Measurements from ENCODE around the gene ZNF521. TPM values are rescaled to one million over a fixed set of nuclear protein-coding genes. Genes with fewer than 3 reads are reported as not detected.
A peak's percentile ranks its signal among the peaks of the same experiment; 100 is the strongest.
"Not testable (repeated sequence)": the region's sequence is repeated elsewhere in the genome, so short reads cannot be mapped to it uniquely, and the experiment has no call there.

ZNF521 gene
- total RNA-seq, 1 donor from 2014 or later: 57.1 TPM

- no peak for DNase-seq (ENCODE audit: low spot score)
- intact Hi-C loops (cut with DNase I): no loop called here
- peak; percentile 76 for ATAC-seq
Measured at GRCh38 chr18:25275412-25276001, 76.5 kb downstream of the ZNF521 start.

GRCh38 chr18:25274926-25275325, 77.0 kb downstream of the ZNF521 start:
- ATAC-seq (no peak), DNase-seq (ENCODE audit: low spot score) (no peak)
- intact Hi-C loops (cut with DNase I): no loop called here

GRCh38 chr18:25266931-25267527, 84.9 kb downstream of the ZNF521 start:
- intact Hi-C loops (cut with DNase I); DNase-seq (ENCODE audit: low spot score); ATAC-seq: not testable (repeated sequence)

GRCh38 chr18:25262920-25263319, 89.0 kb downstream of the ZNF521 start:
- DNase-seq (ENCODE audit: low spot score) (no peak), ATAC-seq (no peak)
- intact Hi-C loops (cut with DNase I): no loop called here

GRCh38 chr18:25261768-25262167, 90.2 kb downstream of the ZNF521 start:
- intact Hi-C loops (cut with DNase I): no loop called here
- ATAC-seq (no peak), DNase-seq (ENCODE audit: low spot score) (no peak)

- no peak for ATAC-seq
- no peak for DNase-seq (ENCODE audit: low spot score)
- intact Hi-C loops (cut with DNase I): no loop called here
Measured at GRCh38 chr18:25256439-25256838, 95.5 kb downstream of the ZNF521 start.

GRCh38 chr18:25253779-25254178, 98.2 kb downstream of the ZNF521 start:
- intact Hi-C loops (cut with DNase I): no loop called here
- peak; percentile 33 for ATAC-seq
- no peak for DNase-seq (ENCODE audit: low spot score)

GRCh38 chr18:25253136-25253535, 98.8 kb downstream of the ZNF521 start:
- no peak for ATAC-seq
- intact Hi-C loops (cut with DNase I): no loop called here

GRCh38 chr18:25251068-25251467, 100.9 kb downstream of the ZNF521 start:
- peak; percentile 56 for ATAC-seq
- no peak for DNase-seq (ENCODE audit: low spot score)
- intact Hi-C loops (cut with DNase I): no loop called here

More at GRCh38 chr18:25253136-25253535, 98.8 kb downstream of the ZNF521 start:
- no peak for DNase-seq (ENCODE audit: low spot score)

GRCh38 chr18:25250474-25250851, 101.5 kb downstream of the ZNF521 start:
- no peak for DNase-seq (ENCODE audit: low spot score)
- intact Hi-C loops (cut with DNase I): no loop called here
- peak; percentile 42 for ATAC-seq

- no peak for DNase-seq (ENCODE audit: low spot score)
Measured at GRCh38 chr18:25248755-25249154, 103.2 kb downstream of the ZNF521 start.

GRCh38 chr18:25247725-25248124, 104.2 kb downstream of the ZNF521 start:
- ATAC-seq: no peak
- intact Hi-C loops (cut with DNase I): no loop called here
- no peak for DNase-seq (ENCODE audit: low spot score)

More at GRCh38 chr18:25248755-25249154, 103.2 kb downstream of the ZNF521 start:
- intact Hi-C loops (cut with DNase I): no loop called here
- ATAC-seq: no peak

GRCh38 chr18:25244924-25245698, 106.9 kb downstream of the ZNF521 start:
- intact Hi-C loops (cut with DNase I): no loop called here
- DNase-seq (ENCODE audit: low spot score): no peak
- no peak for ATAC-seq

GRCh38 chr18:25244170-25244569, 107.8 kb downstream of the ZNF521 start:
- no peak for ATAC-seq
- no peak for DNase-seq (ENCODE audit: low spot score)
- intact Hi-C loops (cut with DNase I): no loop called here

- no peak for ATAC-seq
- no peak for DNase-seq (ENCODE audit: low spot score)
- intact Hi-C loops (cut with DNase I): no loop called here
Measured at GRCh38 chr18:25243754-25244153, 108.2 kb downstream of the ZNF521 start.

GRCh38 chr18:25243257-25243656, 108.7 kb downstream of the ZNF521 start:
- intact Hi-C loops (cut with DNase I): no loop called here
- ATAC-seq (no peak), DNase-seq (ENCODE audit: low spot score) (no peak)

GRCh38 chr18:25240420-25240770, 111.6 kb downstream of the ZNF521 start:
- ATAC-seq (no peak), DNase-seq (ENCODE audit: low spot score) (no peak)
- intact Hi-C loops (cut with DNase I): no loop called here

GRCh38 chr18:25239581-25240419, 112.2 kb downstream of the ZNF521 start:
- ATAC-seq (no peak), DNase-seq (ENCODE audit: low spot score) (no peak)
- intact Hi-C loops (cut with DNase I): no loop called here

- DNase-seq (ENCODE audit: low spot score) (no peak), ATAC-seq (no peak)
- intact Hi-C loops (cut with DNase I): no loop called here
Measured at GRCh38 chr18:25239151-25239550, 112.8 kb downstream of the ZNF521 start.

Data from sciatic nerve (tissue), 2 donors.